Stimulated activated CD8-positive, alpha-beta memory T cell treated with anti-CD3 and anti-CD28 coated beads, Interleukin-4, amount 100 ng/mL, for 1 hour (primary cell): Measurements from ENCODE around the gene GRAMD1B.
A peak's percentile ranks its signal among the peaks of the same experiment; 100 is the strongest.
"Not testable (repeated sequence)": the region's sequence is repeated elsewhere in the genome, so short reads cannot be mapped to it uniquely, and the experiment has no call there.

Experiments used
- DNase-seq, 2 donors: peaks; one replicate each; pipeline ENCODE4 v3.0.0-alpha.2; 2020; ENCODE audit warnings: low read depth in 2 of 2, low spot score in 1 of 2

The GRAMD1B gene

DNA sequence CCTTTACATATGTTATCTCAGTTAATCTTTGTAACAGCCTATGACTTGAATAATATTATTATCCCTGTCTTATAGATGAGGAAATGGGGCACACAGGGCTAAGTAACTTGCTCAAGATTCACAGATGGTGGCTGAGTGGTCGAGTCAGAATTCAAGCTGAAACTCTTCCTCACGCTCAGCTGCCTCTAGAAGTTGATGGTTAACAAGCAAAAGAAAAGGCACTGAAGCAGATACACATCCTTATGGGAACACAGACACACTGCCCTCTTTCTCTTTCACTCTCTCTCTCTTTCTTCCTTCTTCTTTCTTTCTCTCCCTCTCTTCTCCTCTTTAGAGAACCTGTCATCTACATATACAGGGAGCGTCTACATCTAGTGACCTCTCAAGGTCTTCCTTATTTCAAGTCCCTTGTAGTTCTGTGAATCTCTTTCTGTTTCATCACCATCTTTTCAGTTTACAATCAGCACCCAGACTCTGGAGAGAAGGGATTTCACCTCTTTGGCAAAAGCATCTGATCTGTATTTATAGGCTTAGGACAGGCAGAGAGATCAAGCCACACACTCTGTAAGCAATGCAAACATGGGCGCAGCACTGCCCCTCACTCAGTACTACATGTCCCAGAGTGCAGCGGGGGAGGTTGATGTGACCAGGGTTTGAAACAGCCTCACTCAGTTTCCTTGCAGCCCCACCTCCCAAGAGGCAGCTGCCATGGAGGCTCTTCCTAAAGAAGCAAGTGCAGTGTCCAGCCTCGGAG lies 75.7 kb downstream of the GRAMD1B start:
- DNase-seq, result no peak

DNA sequence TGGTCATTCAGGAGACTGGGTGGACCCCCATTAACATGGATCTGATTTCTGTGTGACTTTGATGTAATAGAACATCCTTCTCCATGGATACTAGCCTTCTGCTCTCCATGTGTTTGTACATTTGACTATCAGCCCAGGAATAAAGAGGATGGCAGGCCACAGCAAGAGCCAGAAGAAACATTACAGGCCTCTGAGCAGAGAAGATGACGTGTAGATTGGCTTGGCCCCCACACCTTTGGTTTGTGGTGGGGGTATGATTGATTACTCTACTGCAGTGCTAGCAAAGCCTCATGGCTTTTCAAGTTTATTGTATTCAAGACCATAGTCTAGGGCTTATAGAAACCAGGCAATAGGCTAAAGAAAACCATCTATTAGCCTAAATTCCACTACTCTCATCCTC lies 77.0 kb downstream of the GRAMD1B start:
- DNase-seq, result no peak

DNA sequence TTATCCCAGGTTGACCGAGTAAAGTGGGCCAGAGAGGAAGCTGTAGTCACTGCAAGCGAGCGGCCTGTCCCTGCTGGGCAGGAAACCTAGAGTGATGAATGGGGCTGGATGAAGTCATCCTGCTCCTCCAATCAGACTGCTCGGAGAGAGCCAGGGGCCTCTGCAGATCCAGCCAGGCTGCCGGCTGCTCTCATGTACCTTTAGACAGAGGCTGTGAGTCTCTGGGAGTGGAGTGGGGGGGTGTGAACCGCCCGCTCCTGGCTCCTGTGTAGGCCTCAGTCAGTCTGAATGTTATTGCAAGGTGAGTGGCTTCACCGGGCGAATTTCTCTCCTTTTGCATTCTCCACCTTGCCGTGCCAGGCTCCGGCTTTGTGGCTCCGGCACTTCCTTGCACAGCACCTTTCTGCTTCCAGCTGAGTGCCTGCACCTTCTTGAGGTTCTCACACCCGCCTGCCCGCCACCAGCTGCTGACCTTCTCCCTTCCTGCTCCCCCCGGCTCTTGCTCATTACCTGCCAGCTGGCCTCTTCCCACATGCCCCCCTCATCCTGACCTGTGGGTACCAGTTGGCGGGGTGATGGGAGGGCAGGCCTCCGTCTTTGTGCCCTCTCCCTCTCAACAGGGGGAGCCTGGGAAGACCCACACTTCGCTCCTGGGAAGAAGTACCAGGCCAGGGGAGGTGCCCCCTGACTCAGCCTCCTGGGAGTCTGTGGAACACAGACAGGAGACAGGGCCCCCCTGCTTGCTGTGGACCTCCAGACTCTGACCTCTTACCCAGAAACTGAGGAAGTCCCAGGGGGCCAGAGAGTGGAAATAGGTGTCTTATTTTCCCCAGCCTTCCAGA lies 79.9 kb downstream of the GRAMD1B start:
- DNase-seq, result no peak

DNA sequence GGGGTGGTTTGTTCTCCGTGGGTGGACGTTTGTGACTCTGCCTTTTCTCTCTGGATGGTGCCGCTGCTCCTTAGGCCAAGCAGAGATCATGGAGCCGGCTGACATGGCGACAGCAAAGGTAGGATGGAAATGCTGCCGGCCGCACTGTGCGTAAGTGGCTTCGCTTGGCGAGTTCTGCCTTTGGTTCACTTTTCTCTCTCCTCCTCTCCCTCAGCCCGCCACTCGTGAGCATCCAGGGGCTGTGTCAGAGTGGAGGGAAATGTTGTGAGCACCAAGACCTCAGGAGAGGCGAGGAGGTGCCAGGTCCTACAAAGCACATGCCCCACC lies 80.5 kb downstream of the GRAMD1B start:
- DNase-seq, result no peak

GRCh38 chr11:123511037-123511870 lies 81.2 kb downstream of the GRAMD1B start:
- peak; percentile 8 to 9 for DNase-seq

DNA sequence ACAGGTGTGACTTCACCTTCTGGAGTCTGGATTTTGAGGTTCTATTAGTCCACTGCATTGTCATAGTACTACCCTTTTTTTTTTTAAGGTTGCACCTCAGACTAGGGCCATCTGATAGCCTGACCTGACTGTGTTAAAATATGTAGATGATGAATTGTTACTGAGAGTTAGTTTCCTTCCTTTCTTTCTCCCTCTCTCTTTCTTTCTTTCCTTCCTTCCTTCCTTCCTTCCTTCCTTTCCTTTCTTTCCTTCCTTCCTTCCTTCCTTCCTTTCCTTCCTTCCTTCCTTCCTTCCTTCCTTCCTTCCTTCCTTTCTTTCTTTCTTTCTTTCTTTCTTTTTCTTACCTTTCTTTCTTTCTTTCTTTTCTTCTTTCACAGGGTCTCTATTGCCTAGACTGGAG lies 83.2 kb downstream of the GRAMD1B start:
- DNase-seq, result not testable (repeated sequence)

DNA sequence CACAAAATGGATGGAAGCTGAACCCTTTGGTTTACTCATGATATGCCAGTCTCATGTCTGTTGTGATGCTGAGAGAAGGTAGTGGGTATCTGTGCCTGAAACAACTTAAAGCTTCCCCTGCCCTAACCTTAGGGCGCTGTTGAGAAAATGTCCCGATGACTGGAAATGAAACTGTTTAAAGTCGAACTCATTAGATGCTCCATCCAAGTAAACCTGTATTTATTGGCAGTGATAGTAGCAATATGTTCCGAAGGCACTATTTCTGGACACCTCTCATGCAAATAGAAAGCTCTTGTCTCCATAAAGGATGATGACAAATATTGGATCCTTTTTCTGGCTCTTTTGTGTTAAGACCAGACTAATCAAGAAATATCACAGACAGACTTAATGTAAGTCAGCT lies 86.2 kb downstream of the GRAMD1B start:
- no peak for DNase-seq

- DNase-seq, result no peak
Measured at GRCh38 chr11:123517559-123518364, 87.7 kb downstream of the GRAMD1B start.

GRCh38 chr11:123518496-123519054 lies 88.5 kb downstream of the GRAMD1B start:
- no peak for DNase-seq

- no peak for DNase-seq
Measured at GRCh38 chr11:123519055-123519796, 89.2 kb downstream of the GRAMD1B start.

DNA sequence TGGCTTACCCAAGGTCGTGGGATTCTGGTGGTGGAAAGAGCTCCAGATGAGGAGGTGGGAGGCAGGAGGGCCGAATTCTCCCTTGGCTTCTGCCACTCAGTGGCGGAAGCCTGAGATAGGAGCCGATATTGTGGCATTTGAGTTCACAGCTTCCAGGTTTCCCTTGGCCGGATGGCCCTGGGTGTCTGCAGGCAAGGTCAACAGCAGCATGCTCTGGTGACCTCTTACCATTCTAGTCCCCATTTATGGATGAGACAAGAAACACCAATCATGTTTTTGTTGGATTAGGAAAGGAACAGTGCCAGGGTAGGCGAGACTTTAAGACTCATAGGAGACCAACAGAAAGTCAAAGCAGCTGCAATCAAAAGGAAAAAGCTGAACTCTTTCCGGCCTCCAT lies 89.7 kb downstream of the GRAMD1B start:
- no peak for DNase-seq

DNA sequence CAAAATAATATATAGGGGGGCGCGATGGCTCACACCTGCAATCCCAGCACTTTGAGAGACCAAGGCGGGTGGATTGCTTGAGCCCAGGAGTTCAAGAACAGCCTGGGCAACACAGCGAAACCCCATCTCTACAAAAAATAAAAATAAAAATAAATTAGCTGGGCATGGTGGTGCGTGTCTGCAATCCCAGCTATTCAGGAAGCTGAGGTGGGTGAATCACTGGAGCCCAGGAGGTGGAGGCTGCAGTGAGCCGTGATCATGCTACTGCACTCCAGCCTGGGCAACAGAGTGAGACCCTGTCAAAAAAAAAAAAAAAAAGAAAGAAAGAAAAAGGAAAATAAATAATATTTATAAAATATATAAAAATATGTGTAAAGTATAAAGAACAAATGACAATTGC lies 90.4 kb downstream of the GRAMD1B start:
- DNase-seq, result not testable (repeated sequence)

DNA sequence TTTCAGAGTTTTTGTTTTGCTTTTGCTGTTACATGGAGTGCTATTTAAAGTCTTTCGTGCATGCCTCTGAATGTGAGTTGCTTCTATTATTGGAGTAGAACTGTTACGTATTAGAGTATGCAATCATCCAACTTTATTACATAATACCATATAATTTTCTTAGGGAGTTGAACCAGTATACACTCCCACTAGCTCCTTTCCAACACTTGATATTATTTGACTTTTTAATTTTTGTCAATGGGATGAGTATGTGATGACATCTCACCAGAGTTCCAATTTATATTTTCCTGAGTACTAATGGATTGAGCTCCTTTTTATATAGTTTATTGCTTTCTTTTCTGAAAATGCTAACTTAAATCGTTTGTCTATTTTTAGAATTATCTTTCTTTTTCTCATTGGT lies 90.9 kb downstream of the GRAMD1B start:
- no peak for DNase-seq

DNA sequence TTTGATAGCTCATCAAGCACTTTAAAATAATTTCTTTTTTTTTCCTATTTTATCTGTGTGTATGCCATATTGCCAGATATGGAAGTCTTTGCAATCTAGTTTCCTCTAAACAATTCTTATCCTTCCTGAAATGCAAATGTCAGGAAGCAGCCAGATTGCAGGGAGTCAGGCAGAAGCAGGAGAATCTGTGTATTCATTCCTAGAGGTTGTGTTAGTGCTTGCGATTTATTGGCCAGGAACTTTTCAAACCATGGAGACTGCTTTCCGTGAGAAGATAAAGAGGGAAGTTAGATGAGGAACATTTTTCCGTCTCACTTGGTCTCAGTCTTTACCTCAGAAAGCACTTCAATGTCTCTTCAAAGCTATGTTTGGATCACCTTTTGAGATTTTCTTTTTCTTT lies 91.9 kb downstream of the GRAMD1B start:
- DNase-seq, result no peak

DNA sequence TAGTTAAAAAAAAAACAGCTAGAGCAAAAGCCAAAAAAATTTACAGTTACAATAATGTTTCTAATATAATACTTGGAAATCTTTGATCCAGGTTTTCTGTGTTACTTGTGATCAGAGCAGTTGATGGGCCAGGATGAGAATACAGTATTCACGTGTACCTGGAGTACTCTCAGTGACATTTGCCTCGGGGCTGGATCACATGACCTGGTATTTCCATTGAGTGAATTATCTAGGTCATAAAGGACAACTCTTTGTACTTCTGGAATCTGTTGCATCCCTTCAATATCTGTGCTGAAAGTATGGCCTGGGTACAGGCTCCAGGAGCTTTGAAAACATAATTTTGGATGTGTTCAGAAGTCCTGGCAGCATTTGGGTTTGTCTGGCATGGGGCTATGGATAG lies 93.5 kb downstream of the GRAMD1B start:
- DNase-seq, result no peak

DNA sequence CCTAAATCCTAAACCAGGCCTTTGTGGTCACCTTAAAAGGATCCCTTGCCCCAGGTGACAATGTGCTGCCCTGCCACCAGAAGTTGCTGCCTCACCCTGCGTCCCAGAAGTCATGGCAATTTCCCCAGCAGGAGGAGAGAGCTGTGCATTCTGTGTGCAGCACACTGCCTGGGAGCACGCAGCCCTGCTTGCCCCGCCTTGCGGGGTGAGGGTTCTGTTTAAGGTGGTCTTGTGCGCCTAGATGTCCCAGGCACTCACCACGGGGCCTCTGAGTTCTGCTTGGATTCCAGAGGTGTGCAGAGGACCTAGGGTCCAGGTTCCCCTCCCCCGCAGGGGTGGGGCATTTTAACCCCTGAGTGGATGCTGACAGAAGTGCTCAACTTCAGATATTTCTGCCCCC lies 95.0 kb downstream of the GRAMD1B start:
- DNase-seq, result no peak

GRCh38 chr11:123525511-123525918 lies 95.4 kb downstream of the GRAMD1B start:
- DNase-seq, result no peak

GRCh38 chr11:123526027-123526805 lies 96.1 kb downstream of the GRAMD1B start:
- DNase-seq, result no peak

- DNase-seq, result no peak
Measured at GRCh38 chr11:123526918-123527317, 96.8 kb downstream of the GRAMD1B start.
